Measurements from ENCODE around the gene GLUD2. TPM values are rescaled to one million over a fixed set of nuclear protein-coding genes. Genes with fewer than 3 reads are reported as not detected.
"Not testable (repeated sequence)": the region's sequence is repeated elsewhere in the genome, so short reads cannot be mapped to it uniquely, and the experiment has no call there.

GLUD2 gene
- total and polyA plus RNA-seq, 7 experiments from 2014 or later, result 0.10 to 0.51 (median 0.17) TPM; not detected in 3

DNA sequence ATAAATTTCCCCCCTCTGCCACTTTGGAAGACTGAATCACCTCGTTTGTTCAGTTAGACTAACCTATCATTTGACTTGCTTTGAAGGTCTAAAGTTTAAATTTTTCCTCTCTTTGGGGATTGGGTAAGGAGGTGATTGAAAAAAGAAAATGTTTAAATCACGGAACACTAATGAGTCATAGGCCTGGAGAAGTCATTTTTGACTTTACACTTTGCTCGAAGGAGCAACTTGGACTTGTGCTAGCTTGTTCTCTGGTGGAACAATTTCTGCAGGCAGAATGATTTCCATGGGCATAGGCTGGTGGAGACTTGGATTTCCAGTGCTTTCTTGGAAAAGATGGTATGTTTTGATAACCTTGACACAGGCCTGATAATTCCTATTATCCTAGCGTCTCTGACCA is 10.5 kb upstream of the GLUD2 start:
- no peaks in the 10 kb centered on the region for H3K27me3 ChIP-seq (ENCODE audit: control insufficient read depth in 2 of 2, insufficient read depth in 2 of 2, low read length in 2 of 2)
- no peak overlapping the region for H3K27ac Mint-ChIP-seq
- no peak for DNase-seq
- H3K4me3 Mint-ChIP-seq, result no peak overlapping the region
- intact Hi-C loops (cut with micrococcal nuclease), result no loop called here
- H3K9me3 Mint-ChIP-seq, result peaks cover 0 to 4% (median 0%) of the 10 kb centered on the region in 11 donors
- ATAC-seq, result no peak
- no peaks in the 10 kb centered on the region for H3K36me3 ChIP-seq (ENCODE audit: control insufficient read depth in 2 of 3, insufficient read depth in 3 of 3, low read length in 3 of 3)
- H3K4me3 ChIP-seq (ENCODE audit: low read length), result no peak overlapping the region
- CTCF ChIA-PET, result no interaction called here
- peaks cover 0 to 7% (median 0%) of the 10 kb centered on the region in 5 donors for H3K27me3 Mint-ChIP-seq
- H3K36me3 Mint-ChIP-seq, result no peaks in the 10 kb centered on the region
- H3K4me1 Mint-ChIP-seq, result no peaks in the 10 kb centered on the region
- no peak overlapping the region for H3K27ac ChIP-seq (ENCODE audit: low read depth, low read length)
- no peaks in the 10 kb centered on the region for H3K9me3 ChIP-seq (ENCODE audit: control insufficient read depth in 2 of 3, low read length in 3 of 3)
- no peaks in the 10 kb centered on the region for H3K4me1 ChIP-seq (ENCODE audit: control insufficient read depth in 2 of 2, insufficient read depth in 2 of 2, low read length in 2 of 2)
- POLR2A ChIA-PET, result no interaction called here

DNA sequence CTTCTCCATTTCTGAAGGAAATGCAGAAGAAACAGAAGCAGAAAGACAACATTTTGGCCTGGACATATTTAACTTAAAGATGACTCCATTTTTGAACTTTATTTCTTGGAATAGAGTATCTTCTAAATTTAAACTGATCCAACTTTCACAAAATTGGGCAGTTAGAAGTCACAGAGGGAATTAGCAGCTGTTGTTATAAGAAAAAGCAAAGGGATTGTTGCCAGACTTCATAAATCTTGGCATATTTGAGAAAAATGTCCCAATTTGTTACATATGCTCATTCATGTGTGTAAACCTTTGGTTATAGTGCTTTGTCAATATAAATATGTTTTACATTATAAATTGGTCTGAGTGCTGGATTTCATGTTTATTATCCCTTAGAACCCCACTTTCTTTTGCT is 3.4 kb downstream of the GLUD2 start:
- intact Hi-C loops (cut with micrococcal nuclease), result no loop called here
- H3K27me3 ChIP-seq (ENCODE audit: control insufficient read depth in 2 of 2, insufficient read depth in 2 of 2, low read length in 2 of 2), result no peaks in the 10 kb centered on the region
- CTCF ChIA-PET, result no interaction called here
- Mint-ChIP-seq H3K27ac (no peak overlapping the region), H3K4me3 (no peak overlapping the region), H3K9me3 (peaks cover 0 to 1% (median 0%) of the 10 kb centered on the region in 11 donors), H3K4me1 (no peaks in the 10 kb centered on the region), H3K27me3 (peaks cover 9 to 24% (median 15%) of the 10 kb centered on the region in 5 donors), H3K36me3 (no peaks in the 10 kb centered on the region)
- H3K27ac ChIP-seq (ENCODE audit: low read depth, low read length), result no peak overlapping the region
- DNase-seq (no peak), ATAC-seq (no peak)
- POLR2A ChIA-PET, result no interaction called here
- no peak overlapping the region for H3K4me3 ChIP-seq (ENCODE audit: low read length)
- H3K9me3 ChIP-seq (ENCODE audit: control insufficient read depth in 2 of 3, low read length in 3 of 3), result no peaks in the 10 kb centered on the region
- H3K4me1 ChIP-seq (ENCODE audit: control insufficient read depth in 2 of 2, insufficient read depth in 2 of 2, low read length in 2 of 2), result no peaks in the 10 kb centered on the region
- no peaks in the 10 kb centered on the region for H3K36me3 ChIP-seq (ENCODE audit: control insufficient read depth in 2 of 3, insufficient read depth in 3 of 3, low read length in 3 of 3)

GRCh38 chrX:121052122-121052521 is 4.7 kb downstream of the GLUD2 start:
- no peak for ATAC-seq
- intact Hi-C loops (cut with micrococcal nuclease), result no loop called here
- Mint-ChIP-seq H3K9me3 (peaks cover 0 to 1% (median 0%) of the 10 kb centered on the region in 11 donors), H3K27me3 (peaks cover under 1 to 15% (median 10%) of the 10 kb centered on the region in 5 donors), H3K4me3 (no peak overlapping the region), H3K36me3 (no peaks in the 10 kb centered on the region), H3K4me1 (no peaks in the 10 kb centered on the region), H3K27ac (no peak overlapping the region)
- Histone ChIP-seq H3K4me1 (ENCODE audit: control insufficient read depth in 2 of 2, insufficient read depth in 2 of 2, low read length in 2 of 2) (no peaks in the 10 kb centered on the region), H3K27me3 (ENCODE audit: control insufficient read depth in 2 of 2, insufficient read depth in 2 of 2, low read length in 2 of 2) (no peaks in the 10 kb centered on the region), H3K4me3 (ENCODE audit: low read length) (no peak overlapping the region), H3K9me3 (ENCODE audit: control insufficient read depth in 2 of 3, low read length in 3 of 3) (no peaks in the 10 kb centered on the region), H3K36me3 (ENCODE audit: control insufficient read depth in 2 of 3, insufficient read depth in 3 of 3, low read length in 3 of 3) (no peaks in the 10 kb centered on the region), H3K27ac (ENCODE audit: low read depth, low read length) (no peak overlapping the region)
- no peak for DNase-seq
- ChIA-PET POLR2A (no interaction called here), CTCF (interaction anchor here (0.6 kb wide), 1 partner anchor 50 kb away, joined by 3 read pairs; no protein-coding TSS in a partner anchor)

DNA sequence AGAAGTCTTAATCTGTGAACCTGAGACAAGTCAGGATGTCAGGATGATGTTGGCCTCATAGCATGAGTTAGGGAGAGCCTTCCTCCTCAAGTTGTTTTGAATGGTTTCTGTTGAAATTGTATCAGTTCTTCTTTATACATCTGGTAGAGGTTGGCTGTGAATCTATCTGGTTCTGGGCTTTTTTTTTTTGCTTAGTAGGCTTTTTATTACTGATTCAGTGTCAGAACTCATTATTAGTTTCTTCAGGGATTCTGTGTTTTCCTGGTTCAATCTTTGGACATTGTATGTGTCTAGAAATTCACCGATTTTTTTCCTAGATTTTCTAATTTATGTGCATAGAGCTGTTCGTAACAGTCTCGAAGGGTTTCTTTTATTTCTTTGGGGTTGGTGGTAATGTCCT is 14.9 kb downstream of the GLUD2 start:
- H3K4me3 ChIP-seq (ENCODE audit: low read length), result no peak overlapping the region
- intact Hi-C loops (cut with micrococcal nuclease), result no loop called here
- Mint-ChIP-seq H3K36me3 (no peaks in the 10 kb centered on the region), H3K27ac (no peak overlapping the region), H3K4me1 (no peaks in the 10 kb centered on the region), H3K4me3 (no peak overlapping the region), H3K27me3 (peaks cover 0 to 5% (median 0%) of the 10 kb centered on the region in 5 donors), H3K9me3 (peaks cover 0 to 6% (median 0%) of the 10 kb centered on the region in 11 donors)
- POLR2A ChIA-PET, result no interaction called here
- no peaks in the 10 kb centered on the region for H3K4me1 ChIP-seq (ENCODE audit: control insufficient read depth in 2 of 2, insufficient read depth in 2 of 2, low read length in 2 of 2)
- CTCF ChIA-PET, result no interaction called here
- DNase-seq (no peak), ATAC-seq (no peak)
- H3K27me3 ChIP-seq (ENCODE audit: control insufficient read depth in 2 of 2, insufficient read depth in 2 of 2, low read length in 2 of 2), result no peaks in the 10 kb centered on the region
- H3K36me3 ChIP-seq (ENCODE audit: control insufficient read depth in 2 of 3, insufficient read depth in 3 of 3, low read length in 3 of 3), result no peaks in the 10 kb centered on the region
- no peaks in the 10 kb centered on the region for H3K9me3 ChIP-seq (ENCODE audit: control insufficient read depth in 2 of 3, low read length in 3 of 3)
- no peak overlapping the region for H3K27ac ChIP-seq (ENCODE audit: low read depth, low read length)

DNA sequence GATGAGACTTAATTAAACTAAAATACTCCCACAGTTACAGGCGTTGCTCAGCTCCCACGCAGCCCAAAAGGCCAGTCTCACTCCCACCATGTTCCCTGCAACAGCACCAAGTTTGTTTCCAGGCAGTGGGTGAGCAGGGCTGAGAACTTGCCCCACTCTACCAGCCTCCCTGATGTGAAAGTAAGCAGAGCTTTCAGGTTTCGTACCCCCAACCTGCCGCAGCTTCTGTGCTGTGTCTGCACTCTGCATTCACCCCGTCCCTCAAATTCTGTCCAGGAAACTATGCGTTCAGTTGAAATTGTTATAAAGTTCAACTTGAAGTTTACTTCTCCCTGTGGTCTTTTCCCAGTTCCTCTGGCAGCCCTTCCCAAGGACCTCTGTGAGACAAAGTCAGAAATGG is 17.2 kb downstream of the GLUD2 start:
- DNase-seq (no peak), ATAC-seq (no peak)
- peaks cover 0 to 5% (median 0%) of the 10 kb centered on the region in 5 donors for H3K27me3 Mint-ChIP-seq
- no peaks in the 10 kb centered on the region for H3K4me1 Mint-ChIP-seq
- no peak overlapping the region for H3K4me3 ChIP-seq (ENCODE audit: low read length)
- intact Hi-C loops (cut with micrococcal nuclease), result no loop called here
- peaks cover 0 to 6% (median 0%) of the 10 kb centered on the region in 11 donors for H3K9me3 Mint-ChIP-seq
- H3K9me3 ChIP-seq (ENCODE audit: control insufficient read depth in 2 of 3, low read length in 3 of 3), result no peaks in the 10 kb centered on the region
- H3K4me1 ChIP-seq (ENCODE audit: control insufficient read depth in 2 of 2, insufficient read depth in 2 of 2, low read length in 2 of 2), result no peaks in the 10 kb centered on the region
- H3K27me3 ChIP-seq (ENCODE audit: control insufficient read depth in 2 of 2, insufficient read depth in 2 of 2, low read length in 2 of 2), result no peaks in the 10 kb centered on the region
- POLR2A ChIA-PET, result no interaction called here
- H3K27ac ChIP-seq (ENCODE audit: low read depth, low read length), result no peak overlapping the region
- H3K36me3 Mint-ChIP-seq, result no peaks in the 10 kb centered on the region
- H3K36me3 ChIP-seq (ENCODE audit: control insufficient read depth in 2 of 3, insufficient read depth in 3 of 3, low read length in 3 of 3), result no peaks in the 10 kb centered on the region
- CTCF ChIA-PET, result no interaction called here
- H3K4me3 Mint-ChIP-seq, result no peak overlapping the region
- no peak overlapping the region for H3K27ac Mint-ChIP-seq

- H3K27ac ChIP-seq (ENCODE audit: low read depth, low read length); H3K27me3 ChIP-seq (ENCODE audit: control insufficient read depth in 2 of 2, insufficient read depth in 2 of 2, low read length in 2 of 2); ATAC-seq; H3K36me3 ChIP-seq (ENCODE audit: control insufficient read depth in 2 of 3, insufficient read depth in 3 of 3, low read length in 3 of 3); H3K9me3 ChIP-seq (ENCODE audit: control insufficient read depth in 2 of 3, low read length in 3 of 3); H3K4me1 Mint-ChIP-seq; H3K4me1 ChIP-seq (ENCODE audit: control insufficient read depth in 2 of 2, insufficient read depth in 2 of 2, low read length in 2 of 2); H3K4me3 ChIP-seq (ENCODE audit: low read length); H3K4me3 Mint-ChIP-seq; POLR2A ChIA-PET; H3K27me3 Mint-ChIP-seq; H3K27ac Mint-ChIP-seq; CTCF ChIA-PET; H3K9me3 Mint-ChIP-seq; DNase-seq; H3K36me3 Mint-ChIP-seq; intact Hi-C loops (cut with micrococcal nuclease): not testable (repeated sequence)
These were observed 36.8 kb downstream of the GLUD2 start for GRCh38 chrX:121084247-121084646.

- Histone ChIP-seq H3K4me3 (ENCODE audit: low read length) (no peak overlapping the region), H3K27me3 (ENCODE audit: control insufficient read depth in 2 of 2, insufficient read depth in 2 of 2, low read length in 2 of 2) (no peaks in the 10 kb centered on the region), H3K36me3 (ENCODE audit: control insufficient read depth in 2 of 3, insufficient read depth in 3 of 3, low read length in 3 of 3) (no peaks in the 10 kb centered on the region), H3K4me1 (ENCODE audit: control insufficient read depth in 2 of 2, insufficient read depth in 2 of 2, low read length in 2 of 2) (no peaks in the 10 kb centered on the region), H3K27ac (ENCODE audit: low read depth, low read length) (no peak overlapping the region), H3K9me3 (ENCODE audit: control insufficient read depth in 2 of 3, low read length in 3 of 3) (no peaks in the 10 kb centered on the region)
- H3K4me3 Mint-ChIP-seq, result no peak overlapping the region
- no peaks in the 10 kb centered on the region for H3K4me1 Mint-ChIP-seq
- DNase-seq, result no peak
- peaks cover 0 to 9% (median 2%) of the 10 kb centered on the region in 11 donors for H3K9me3 Mint-ChIP-seq
- H3K27ac Mint-ChIP-seq, result no peak overlapping the region
- CTCF ChIA-PET, result no interaction called here
- intact Hi-C loops (cut with micrococcal nuclease), result no loop called here
- no peak for ATAC-seq
- POLR2A ChIA-PET, result no interaction called here
- no peaks in the 10 kb centered on the region for H3K27me3 Mint-ChIP-seq
- no peaks in the 10 kb centered on the region for H3K36me3 Mint-ChIP-seq
These were observed 37.6 kb downstream of the GLUD2 start for GRCh38 chrX:121084903-121085611.

Measured in naive thymus-derived CD4-positive, alpha-beta T cell (primary cell).